Pancreas (tissue), 10 donors: ENCODE results near the gene SP8. TPM values are rescaled to one million over a fixed set of nuclear protein-coding genes. Genes with fewer than 3 reads are reported as not detected.

ENCODE experiments used
- ATAC-seq, 4 donors: fragments of 200-7000 bp; cut with Tn5 transposase; one replicate each; pipeline versions ENCODE4 v1.8.0 to v1.9.1; 2020; ENCODE audit warnings: mild to moderate bottlenecking in 4 of 4, moderate library complexity in 4 of 4
- DNase-seq, 6 donors: peaks; one replicate each; pipeline ENCODE4 v3.0.0-alpha.2; 2020
- FAIRE-seq: peaks from 2 replicates; lab custom pipeline; 2012; peaks lifted over from hg19 to GRCh38; lab: Jason Lieb, UNC
- H3K27ac ChIP-seq, 4 donors: fragments of 200-600 bp; sonication (generic); 1 replicate in 3 of 4; 2 replicates in 1 of 4; pipeline versions ENCODE4 v1.5.0 to v1.8.0; 2020
- H3K27me3 ChIP-seq, 4 donors: fragments of 200-600 bp; one replicate each; pipeline ENCODE4 v1.8.0; 2021
- H3K36me3 ChIP-seq, 3 donors: fragments of 200-600 bp; sonication (generic) in 1 of 3; one replicate each; pipeline versions ENCODE4 v1.5.0 to v1.8.0; 2020 to 2021
- H3K4me1 ChIP-seq, 3 donors: fragments of 200-600 bp; one replicate each; pipeline ENCODE4 v1.8.0; 2021
- H3K4me3 ChIP-seq, 4 donors: fragments of 200-600 bp; sonication (generic) in 2 of 4; one replicate each; pipeline versions ENCODE4 v1.5.0 to v1.8.0; 2020 to 2021
- H3K9me3 ChIP-seq, 4 donors: fragments of 200-600 bp; one replicate each; pipeline ENCODE4 v1.8.0; 2021
- WGBS, 2 donors: extraction: QIAGEN DNeasy Blood & Tissue Kit; methylation state at CpG; one replicate each; pipeline ENCODE4 v1.1.7; 2013; 5-methylcytosine and 5-hydroxymethylcytosine counted together
- intact Hi-C, 3 donors: fragments of 100-400 bp; cut with DNase I; formaldehyde crosslinking; loops; one replicate each; pipeline versions ENCODE4 v1.11.1 to v1.14.2; 2022
- polyA plus RNA-seq, 2 donors: library from polyadenylated mRNA; stranded (reverse); fragments of 200-250 nt; gene quantifications; one replicate each; pipeline ENCODE4 v1.2.3, GENCODE V29; 2013
- total RNA-seq, 6 donors: library from RNA; stranded (reverse); fragmentation: NEBNext Ultra II Directional in 4 of 6; extraction: Animal tissue kit (Norgen Biotek cat#: 25700) in 4 of 6; gene quantifications; one replicate each; pipeline versions ENCODE4 v1.2.1 to v1.2.4, GENCODE V29; 2021 to 2023
- TF ChIP-seq, protein P1 (sequence below), 4 donors: fragments of 200-600 bp; sonication (generic) in 3 of 4; IDR thresholded peaks; one replicate each; pipeline versions ENCODE4 v1.5.0 to v1.8.0; 2021; ENCODE audit warnings: antibody characterized with exemption in 4 of 4
- donor health status: healthy with polysubstance abuse.
- donor health status: DM: no; HTN: no; CAD: no; lungs with moderate emphysema.
- donor health status: DM: no; HTN: no; CAD: no.
- donor health status: control.
- donor health status: control.
- donor health status: Bipolar disorder and iron deficiency.
- donor health status: DM: yes; HTN: yes; CAD: no.
- donor health status: DM: no; HTN: no; CAD: no.
- donor health status: DM: no; HTN: no; CAD: no.
- donor health status: DM: yes; HTN: yes; CAD: no.

The SP8 gene
- total and polyA plus RNA-seq, 8 donors: not detected

DNA sequence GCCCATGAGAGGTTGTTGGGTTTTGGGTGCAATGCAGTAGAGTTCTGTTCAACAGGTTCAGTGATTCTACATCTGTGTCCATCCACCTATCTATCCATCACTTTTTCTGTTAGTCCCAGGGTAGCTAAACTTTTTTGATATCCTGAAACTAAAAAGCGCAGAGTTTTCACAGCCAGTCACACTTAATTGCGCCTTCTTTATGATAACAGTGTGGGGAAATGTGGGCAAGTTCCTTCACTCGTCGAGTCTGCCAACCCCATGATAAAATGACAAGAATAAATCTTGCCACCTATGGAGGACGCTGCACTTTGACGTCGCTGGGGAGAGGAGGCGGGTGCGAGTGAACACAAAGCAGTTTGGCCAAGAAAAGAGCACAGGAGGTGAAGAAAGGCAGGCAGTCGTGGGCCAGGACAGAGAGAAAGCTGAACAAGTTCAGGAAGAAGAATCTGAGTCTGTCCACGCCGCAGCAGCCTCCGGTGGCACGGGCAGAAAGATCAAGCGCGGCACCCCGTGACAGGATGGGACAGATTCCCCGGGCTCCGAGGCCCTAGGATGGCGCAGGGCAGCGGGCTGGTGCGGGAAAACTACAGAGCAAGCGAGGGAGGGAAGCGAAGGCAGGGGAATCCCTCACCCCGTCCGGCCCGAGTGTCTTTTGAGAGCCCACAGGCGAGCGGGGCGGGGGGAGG, 9.2 kb downstream of the SP8 start:
- peak overlapping the region in 2 of 4 donors; percentile 21 to 44 for H3K4me3 ChIP-seq
- H3K9me3 ChIP-seq: no peaks in the 10 kb centered on the region
- TF ChIP-seq, protein P1, sequence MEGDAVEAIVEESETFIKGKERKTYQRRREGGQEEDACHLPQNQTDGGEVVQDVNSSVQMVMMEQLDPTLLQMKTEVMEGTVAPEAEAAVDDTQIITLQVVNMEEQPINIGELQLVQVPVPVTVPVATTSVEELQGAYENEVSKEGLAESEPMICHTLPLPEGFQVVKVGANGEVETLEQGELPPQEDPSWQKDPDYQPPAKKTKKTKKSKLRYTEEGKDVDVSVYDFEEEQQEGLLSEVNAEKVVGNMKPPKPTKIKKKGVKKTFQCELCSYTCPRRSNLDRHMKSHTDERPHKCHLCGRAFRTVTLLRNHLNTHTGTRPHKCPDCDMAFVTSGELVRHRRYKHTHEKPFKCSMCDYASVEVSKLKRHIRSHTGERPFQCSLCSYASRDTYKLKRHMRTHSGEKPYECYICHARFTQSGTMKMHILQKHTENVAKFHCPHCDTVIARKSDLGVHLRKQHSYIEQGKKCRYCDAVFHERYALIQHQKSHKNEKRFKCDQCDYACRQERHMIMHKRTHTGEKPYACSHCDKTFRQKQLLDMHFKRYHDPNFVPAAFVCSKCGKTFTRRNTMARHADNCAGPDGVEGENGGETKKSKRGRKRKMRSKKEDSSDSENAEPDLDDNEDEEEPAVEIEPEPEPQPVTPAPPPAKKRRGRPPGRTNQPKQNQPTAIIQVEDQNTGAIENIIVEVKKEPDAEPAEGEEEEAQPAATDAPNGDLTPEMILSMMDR (IDR thresholded peaks at IDR 0.05): no peak
- DNase-seq (peak in 2 of 6 donors; percentile 62 to 64), FAIRE-seq (no peak), ATAC-seq (peak; percentile 54 to 76 (median 70))
- no peak overlapping the region for H3K27ac ChIP-seq
- intact Hi-C loops: loop anchor here in 1 of 3 donors (5.0 to 10.0 kb wide), 2 partner anchors 475 to 727 kb away; no protein-coding TSS in a partner anchor
- no peaks in the 10 kb centered on the region for H3K36me3 ChIP-seq
- peaks cover 11 to 88% (median 37%) of the 10 kb centered on the region in 4 donors for H3K27me3 ChIP-seq
- no peaks in the 10 kb centered on the region for H3K4me1 ChIP-seq
- 8% methylated on average over 30 of the region's 30 CpGs for WGBS, 2 donors

- H3K4me1 ChIP-seq: no peaks in the 10 kb centered on the region
- no peaks in the 10 kb centered on the region for H3K9me3 ChIP-seq
- peaks cover 11 to 88% (median 33%) of the 10 kb centered on the region in 4 donors for H3K27me3 ChIP-seq
- 22% methylated on average over 10 of the region's 10 CpGs for WGBS, 2 donors
- ATAC-seq: no peak
- TF ChIP-seq, protein P1 (IDR thresholded peaks at IDR 0.05): no peak
- no peak overlapping the region for H3K27ac ChIP-seq
- intact Hi-C loops: loop anchor here in 1 of 3 donors (5.0 to 10.0 kb wide), 2 partner anchors 475 to 728 kb away; no protein-coding TSS in a partner anchor
- FAIRE-seq: no peak
- H3K36me3 ChIP-seq: no peaks in the 10 kb centered on the region
- no peak overlapping the region for H3K4me3 ChIP-seq
- no peak for DNase-seq
Measured at GRCh38 chr7:20776942-20777341, 9.7 kb downstream of the SP8 start.

GRCh38 chr7:20776214-20776911, 10.3 kb downstream of the SP8 start:
- H3K36me3 ChIP-seq: no peaks in the 10 kb centered on the region
- TF ChIP-seq, protein P1 (IDR thresholded peaks at IDR 0.05): no peak
- H3K27me3 ChIP-seq: peaks cover 8 to 87% (median 33%) of the 10 kb centered on the region in 4 donors
- 12 to 14% methylated on average over 29 of the region's 29 CpGs for WGBS, 2 donors
- intact Hi-C loops: loop anchor here in 1 of 3 donors (5.0 to 10.0 kb wide), 2 partner anchors 476 to 728 kb away; no protein-coding TSS in a partner anchor
- H3K4me3 ChIP-seq: no peak overlapping the region
- DNase-seq (no peak), ATAC-seq (no peak), FAIRE-seq (no peak)
- no peaks in the 10 kb centered on the region for H3K4me1 ChIP-seq
- H3K9me3 ChIP-seq: no peaks in the 10 kb centered on the region
- H3K27ac ChIP-seq: no peak overlapping the region

DNA sequence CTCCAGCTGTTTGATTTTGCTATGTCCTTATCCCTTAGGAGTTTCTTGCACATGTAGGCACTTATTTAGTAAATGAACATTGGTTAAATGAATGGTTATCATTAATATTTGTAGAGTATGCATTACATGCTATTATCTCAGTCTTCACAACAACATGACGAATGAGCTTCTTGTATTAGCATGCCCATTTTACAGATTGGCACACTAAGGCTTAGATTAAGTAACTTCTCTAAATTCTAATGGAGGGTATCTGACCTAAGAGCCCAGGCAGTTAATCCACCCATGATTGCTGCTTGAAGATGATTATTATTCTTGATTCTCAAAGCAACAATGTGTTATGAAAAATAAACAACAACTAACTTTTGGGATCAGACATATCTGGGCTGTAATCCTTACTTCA, 32.7 kb downstream of the SP8 start:
- no peak for ATAC-seq
- no peak for DNase-seq
- whole genome bisulfite sequencing, 2 donors: 87 to 97% methylated on average over 1 of the region's 1 CpG
- no peak overlapping the region for H3K4me3 ChIP-seq
- H3K27me3 ChIP-seq: no peaks in the 10 kb centered on the region
- no peak for FAIRE-seq
- no peaks in the 10 kb centered on the region for H3K4me1 ChIP-seq
- H3K36me3 ChIP-seq: no peaks in the 10 kb centered on the region
- intact Hi-C loops: no loop called here
- TF ChIP-seq, protein P1 (IDR thresholded peaks at IDR 0.05): no peak
- no peak overlapping the region for H3K27ac ChIP-seq
- H3K9me3 ChIP-seq: no peaks in the 10 kb centered on the region
